Activated CD4-positive, alpha-beta T cell treated with anti-CD3 and anti-CD28 coated beads, Interleukin-2, Interleukin-4, amounts not matched to agents 100 ng/mL and 50 ng/mL, durations not matched to agents 16 hours and 8 hours (primary cell): ENCODE results near the gene PATJ.
"Not testable (repeated sequence)": the region's sequence is repeated elsewhere in the genome, so short reads cannot be mapped to it uniquely, and the experiment has no call there.

Source experiments
- DNase-seq: peaks from one replicate; pipeline ENCODE4 v3.0.0-alpha.2; 2020; ENCODE audit warnings: low spot score

The PATJ gene

GRCh38 chr1:62180639-62181038 lies 438.4 kb downstream of the PATJ start:
- no peak for DNase-seq

DNA sequence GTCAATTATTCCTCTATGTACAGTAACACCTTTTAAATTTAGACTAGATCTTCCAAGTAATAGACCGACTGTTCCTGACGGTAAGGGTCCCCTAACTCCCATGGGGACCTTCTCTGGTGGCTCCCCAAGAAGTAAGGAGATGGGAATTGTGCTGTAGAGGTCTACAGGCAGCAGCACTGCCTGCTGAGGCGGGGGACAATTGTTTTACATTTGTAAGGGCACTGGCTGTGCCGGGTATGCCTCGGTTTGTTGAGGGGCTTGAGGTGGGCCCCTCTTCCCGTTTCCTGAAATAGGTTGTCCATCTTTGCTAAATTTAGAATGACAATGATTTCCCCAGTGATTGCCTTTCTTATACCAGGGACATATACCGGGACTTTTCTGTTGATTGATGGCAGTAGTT lies 439.3 kb downstream of the PATJ start:
- no peak for DNase-seq

- DNase-seq: not testable (repeated sequence)
These were observed 439.9 kb downstream of the PATJ start for GRCh38 chr1:62182157-62182556.

- DNase-seq: not testable (repeated sequence)
These were observed 441.1 kb downstream of the PATJ start for GRCh38 chr1:62183164-62184020.

GRCh38 chr1:62184336-62184735 lies 442.1 kb downstream of the PATJ start:
- no peak for DNase-seq

- not testable (repeated sequence) for DNase-seq
These were observed 443.0 kb downstream of the PATJ start for GRCh38 chr1:62185233-62185632.

- DNase-seq: no peak
These were observed 443.4 kb downstream of the PATJ start for GRCh38 chr1:62185677-62186076.

GRCh38 chr1:62187548-62187947 lies 445.3 kb downstream of the PATJ start:
- DNase-seq: no peak

DNA sequence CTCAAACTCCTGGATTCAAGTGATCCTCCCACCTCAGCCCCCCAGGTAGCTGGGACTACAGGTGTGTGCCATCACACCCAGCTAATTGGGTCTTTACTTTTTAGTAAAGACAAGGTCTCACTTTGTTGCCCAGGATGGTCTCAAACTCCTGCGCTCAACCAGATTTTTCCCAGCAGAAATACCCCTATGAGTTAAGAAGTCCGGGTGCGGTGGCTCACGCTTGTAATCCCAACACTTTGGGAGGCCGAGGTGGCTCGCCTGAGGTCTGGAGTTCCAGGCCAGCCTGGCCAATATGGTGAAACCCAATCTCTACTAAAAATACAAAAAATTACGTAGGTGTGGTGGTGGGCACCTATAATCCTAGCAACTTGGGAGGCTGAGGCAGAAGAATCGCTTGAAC lies 445.8 kb downstream of the PATJ start:
- no peak for DNase-seq

DNA sequence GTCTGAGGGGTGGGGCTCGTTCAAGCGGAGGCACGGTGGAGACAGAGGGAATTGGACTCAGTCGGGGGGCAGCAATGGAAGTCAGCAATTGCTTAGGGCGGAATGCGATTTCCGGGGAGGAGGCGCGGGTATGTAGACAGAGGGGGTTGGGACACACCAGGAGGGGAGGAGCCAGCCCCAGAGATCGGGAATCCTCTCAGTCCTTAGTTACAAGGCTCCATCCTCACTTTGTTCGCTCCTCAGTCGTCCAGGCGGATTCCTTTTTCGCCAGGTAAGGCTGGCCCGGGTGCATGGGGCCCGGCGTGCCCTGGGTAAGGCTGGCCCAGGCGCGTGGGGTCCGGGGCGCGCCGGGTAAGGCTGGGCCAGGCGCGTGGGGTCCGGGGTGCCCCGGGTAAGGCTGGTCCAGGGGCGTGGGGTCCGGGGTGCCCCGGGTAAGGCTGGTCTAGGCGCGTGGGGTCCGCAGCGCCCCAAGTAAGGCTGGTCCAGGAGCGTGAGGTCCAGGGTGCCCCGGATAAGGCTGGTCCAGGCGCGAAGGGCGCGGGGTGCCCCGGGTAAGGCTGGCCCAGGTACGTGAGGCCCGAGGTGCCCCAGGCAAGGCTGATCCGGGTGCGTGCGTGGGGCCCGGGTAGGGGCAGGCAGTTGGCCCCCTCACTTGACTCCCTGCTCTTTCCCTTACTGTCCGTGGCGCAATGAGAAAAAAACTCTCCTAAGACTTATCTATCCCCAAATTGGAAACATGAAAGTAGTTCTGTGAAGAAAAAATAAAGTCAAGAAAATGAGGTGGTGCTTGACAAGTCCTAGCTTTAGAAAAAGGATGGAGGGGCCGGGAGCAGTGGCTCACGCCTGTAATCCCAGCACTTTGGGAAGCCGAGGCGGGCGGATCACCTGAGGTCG lies 452.6 kb downstream of the PATJ start, which contains the start of gene L1TD1:
L1TD1 (plus strand) TSS at position 199 of the 894 bp plus-strand sequence. CDS start 11,780 bp downstream, outside the sequence.
- no peak for DNase-seq

GRCh38 chr1:62196086-62196690 lies 453.9 kb downstream of the PATJ start:
- DNase-seq: no peak

DNA sequence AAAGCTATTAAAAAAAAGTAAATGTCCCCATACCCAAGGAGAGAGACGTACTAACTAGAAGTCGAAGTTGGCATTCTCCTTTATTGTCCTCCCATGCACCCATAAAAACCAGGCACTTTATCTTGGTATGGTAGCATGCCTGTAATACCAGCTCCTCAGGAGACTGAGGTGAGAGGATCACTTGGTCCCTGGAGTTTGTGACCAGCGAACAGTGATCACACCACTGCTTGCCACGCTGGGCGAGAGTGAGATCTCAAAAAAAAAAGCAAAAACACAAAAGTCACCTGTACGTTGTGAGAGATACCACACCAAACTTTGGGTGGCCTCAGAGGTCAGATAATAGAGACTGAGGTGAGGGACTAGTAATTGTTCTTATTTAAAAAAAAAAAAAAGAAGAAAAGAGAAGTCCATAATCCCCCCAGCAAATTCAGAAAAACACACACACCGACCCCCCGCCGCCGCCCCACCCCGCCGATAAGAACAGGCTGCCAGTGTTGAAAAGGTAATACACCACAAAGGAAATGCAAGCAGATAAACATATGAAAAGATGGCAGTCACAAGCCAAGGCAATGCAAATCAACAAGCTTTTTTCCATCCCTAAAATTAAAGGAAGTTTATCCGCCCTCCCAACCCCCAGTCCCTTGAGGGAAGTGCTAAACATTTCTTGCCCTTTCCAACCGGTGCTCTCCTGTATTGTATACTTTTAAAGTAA lies 455.9 kb downstream of the PATJ start:
- no peak for DNase-seq

GRCh38 chr1:62198781-62199125 lies 456.5 kb downstream of the PATJ start:
- no peak for DNase-seq

DNA sequence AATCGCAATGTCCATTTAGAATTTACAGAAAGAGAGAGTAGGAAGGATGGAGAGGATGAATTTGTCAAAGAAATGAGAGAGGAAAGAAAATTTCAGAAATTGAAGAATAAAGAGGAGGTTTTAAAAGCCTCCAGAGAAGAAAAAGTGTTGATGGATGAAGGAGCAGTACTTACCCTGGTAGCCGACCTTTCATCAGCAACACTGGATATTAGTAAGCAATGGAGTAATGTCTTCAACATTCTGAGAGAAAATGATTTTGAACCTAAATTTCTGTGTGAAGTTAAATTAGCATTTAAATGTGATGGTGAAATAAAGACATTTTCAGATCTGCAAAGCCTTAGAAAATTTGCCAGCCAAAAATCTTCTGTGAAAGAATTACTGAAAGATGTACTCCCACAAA lies 464.9 kb downstream of the PATJ start:
- no peak for DNase-seq

GRCh38 chr1:62208087-62208486 lies 465.8 kb downstream of the PATJ start:
- DNase-seq: no peak

- DNase-seq: no peak
These were observed 466.7 kb downstream of the PATJ start for GRCh38 chr1:62208970-62209369.

- DNase-seq: no peak
These were observed 467.8 kb downstream of the PATJ start for GRCh38 chr1:62209931-62210595.

DNA sequence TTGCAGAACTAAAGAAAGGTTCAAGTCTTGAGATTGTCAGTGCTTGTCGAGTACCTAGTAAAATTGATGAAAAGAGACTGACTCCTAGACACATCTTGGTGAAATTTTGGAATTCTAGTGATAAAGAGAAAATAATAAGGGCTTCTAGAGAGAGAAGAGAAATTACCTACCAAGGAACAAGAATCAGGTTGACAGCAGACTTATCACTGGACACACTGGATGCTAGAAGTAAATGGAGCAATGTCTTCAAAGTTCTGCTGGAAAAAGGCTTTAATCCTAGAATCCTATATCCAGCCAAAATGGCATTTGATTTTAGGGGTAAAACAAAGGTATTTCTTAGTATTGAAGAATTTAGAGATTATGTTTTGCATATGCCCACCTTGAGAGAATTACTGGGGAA lies 468.7 kb downstream of the PATJ start:
- no peak for DNase-seq

- no peak for DNase-seq
These were observed 470.1 kb downstream of the PATJ start for GRCh38 chr1:62212411-62212810.

- no peak for DNase-seq
These were observed 471.0 kb downstream of the PATJ start for GRCh38 chr1:62213075-62213914.
